ENCODE measurements around the gene KHDC4.

Gene KHDC4

DNA sequence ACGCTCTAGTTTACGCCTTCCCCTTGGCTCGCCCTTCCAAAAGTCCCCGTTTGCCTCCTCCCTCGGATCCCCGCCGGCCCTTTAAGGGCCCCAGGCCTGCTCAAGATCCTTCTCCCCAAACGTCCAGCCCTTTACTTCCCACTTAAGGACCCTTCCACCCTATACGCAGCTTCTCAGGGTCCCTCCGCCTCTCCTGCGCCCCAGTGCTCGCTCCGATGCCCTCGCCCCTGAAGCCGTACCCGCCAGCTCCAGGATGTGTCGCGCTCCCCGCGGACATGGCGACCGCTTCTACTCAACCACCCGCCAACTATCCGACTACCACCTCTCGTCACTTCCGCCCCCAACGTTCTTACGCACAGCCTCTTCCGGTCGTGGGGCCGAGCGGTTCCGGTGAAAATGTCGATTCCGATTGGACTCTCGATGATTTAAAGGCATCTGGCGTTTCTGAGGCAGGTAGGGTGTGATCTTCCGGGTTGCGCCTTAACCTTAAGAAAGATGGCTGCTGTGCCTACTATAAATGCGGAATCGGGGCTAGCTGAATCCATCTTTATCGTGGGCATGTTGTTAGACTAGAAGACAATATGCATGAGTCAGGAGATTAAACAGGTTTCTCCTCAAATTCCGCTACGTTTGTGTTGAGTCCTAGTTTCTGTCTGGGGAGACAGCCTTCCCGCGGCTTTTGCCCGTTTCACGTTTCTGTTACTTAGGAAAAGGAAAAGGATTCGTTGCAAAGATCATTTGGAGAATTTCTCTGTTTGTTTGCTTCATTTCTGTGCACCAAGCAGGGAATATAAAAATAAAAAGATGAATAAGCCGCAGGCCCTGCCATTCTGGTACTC, at the start of gene KHDC4:
Gene KHDC4 (minus strand): TSS at position 317 of the 839 bp plus-strand sequence. CDS start 40 bp downstream, at position 277.
- peak; percentile 97 for DNase-seq

GRCh38 chr1:155983191-155984024, 49.2 kb upstream of the KHDC4 start:
- DNase-seq: no peak

- no peak for DNase-seq
Observed at GRCh38 chr1:155982106-155982505, 47.9 kb upstream of the KHDC4 start.

DNA sequence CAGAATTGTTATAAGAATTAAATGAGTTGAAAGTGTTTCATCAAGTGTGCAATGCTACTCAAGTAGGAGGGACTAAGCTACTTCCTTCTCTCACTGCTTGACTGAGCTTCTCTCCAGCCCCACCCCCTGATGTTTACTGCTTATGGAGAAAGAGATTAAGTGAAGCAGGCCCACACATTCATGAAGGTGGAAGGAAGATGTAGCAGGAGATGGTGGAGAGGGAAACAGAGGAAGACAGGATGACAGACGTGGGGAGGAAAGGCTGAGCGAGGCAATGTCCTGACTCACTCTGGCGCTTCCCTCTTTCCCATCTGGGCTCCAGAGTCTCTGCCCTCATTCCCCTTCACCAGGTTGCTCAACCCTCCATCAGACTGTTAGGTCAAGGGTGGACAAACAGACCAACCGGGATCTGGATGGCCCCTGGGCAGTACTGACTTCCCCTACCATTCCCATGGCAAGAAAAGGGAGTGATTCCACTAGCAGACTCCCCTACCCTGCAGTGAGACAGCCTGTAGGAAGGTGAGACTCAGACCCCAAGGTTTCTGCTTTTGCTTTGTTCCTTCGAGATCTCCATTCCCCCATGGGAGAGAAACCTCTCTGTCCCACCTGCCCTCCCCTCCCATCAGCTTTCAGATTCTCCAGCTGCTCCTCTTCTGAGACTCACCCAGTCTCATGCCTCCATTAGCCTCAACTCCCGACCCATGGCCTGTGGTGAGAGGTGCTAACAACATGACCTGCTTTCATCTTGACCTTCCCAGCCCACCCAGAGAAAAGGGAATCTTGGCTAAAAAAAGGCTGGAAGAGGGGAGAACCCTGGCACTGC, 47.3 kb upstream of the KHDC4 start:
- no peak for DNase-seq

DNA sequence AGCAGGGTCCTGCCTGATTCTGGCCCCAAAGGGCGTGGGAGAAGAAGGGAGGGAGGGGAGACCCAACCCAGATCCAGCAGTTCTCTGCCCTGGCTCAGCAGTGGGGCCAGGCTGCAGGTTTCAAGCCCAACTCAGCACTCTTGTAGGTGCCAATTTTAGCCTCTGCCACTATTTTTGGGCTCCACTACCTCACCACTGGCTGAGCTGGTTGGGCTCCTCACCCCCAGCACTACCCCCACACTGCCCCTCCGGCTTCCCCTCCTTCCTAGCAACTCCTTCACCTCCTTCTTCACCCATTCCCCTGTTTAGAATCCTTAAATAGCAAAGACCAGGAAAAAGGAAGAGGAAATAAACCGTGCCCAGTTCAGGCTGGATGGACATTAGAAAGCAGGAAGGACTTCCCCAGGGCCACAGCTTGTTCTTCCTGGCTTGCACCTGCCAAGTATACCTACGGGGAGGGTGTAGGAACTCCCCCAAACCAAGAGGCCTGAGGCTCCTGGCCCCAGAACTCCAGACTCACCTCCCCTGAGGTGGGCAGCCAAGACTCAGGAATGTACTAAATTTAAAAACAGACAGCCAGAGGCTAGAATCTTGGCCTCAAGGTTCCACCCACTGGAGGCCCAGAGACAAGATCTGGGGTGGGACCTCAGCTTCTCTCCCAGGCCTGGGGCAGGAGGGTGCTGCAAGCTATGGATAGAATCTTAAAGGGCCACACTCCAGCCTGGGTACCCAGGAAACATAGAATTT, 45.6 kb upstream of the KHDC4 start:
- no peak for DNase-seq

DNA sequence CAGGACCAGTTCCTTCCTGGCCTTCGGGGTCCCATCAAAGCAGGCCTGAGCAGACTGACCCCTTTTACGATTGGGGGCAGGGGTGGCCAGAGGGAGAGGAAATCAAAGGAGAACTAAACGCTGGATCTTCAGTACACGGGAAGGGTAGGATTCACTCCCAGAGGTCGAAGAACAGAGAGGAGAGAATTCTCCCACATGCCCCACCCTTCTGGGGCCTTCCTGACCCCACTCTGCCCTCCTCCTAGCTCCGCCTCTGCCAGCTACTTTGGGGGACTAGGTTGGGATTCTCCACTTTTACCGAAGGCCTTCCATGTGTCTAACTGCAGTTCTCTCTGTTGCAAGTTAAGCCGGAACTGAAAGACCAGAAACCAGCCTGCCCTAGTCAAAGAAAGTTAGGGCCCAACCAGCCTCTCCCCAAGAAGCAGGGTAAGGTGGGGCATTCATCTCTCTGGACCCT, 44.8 kb upstream of the KHDC4 start:
- no peak for DNase-seq

GRCh38 chr1:155978325-155978972, 44.2 kb upstream of the KHDC4 start, which contains the start of gene ARHGEF2:
ARHGEF2 (minus strand) TSS chr1:155978547; CDS start chr1:155978427, 120 bp downstream.
- peak; percentile 49 for DNase-seq

- DNase-seq: no peak
Observed at GRCh38 chr1:155977690-155978324, 43.6 kb upstream of the KHDC4 start.

DNA sequence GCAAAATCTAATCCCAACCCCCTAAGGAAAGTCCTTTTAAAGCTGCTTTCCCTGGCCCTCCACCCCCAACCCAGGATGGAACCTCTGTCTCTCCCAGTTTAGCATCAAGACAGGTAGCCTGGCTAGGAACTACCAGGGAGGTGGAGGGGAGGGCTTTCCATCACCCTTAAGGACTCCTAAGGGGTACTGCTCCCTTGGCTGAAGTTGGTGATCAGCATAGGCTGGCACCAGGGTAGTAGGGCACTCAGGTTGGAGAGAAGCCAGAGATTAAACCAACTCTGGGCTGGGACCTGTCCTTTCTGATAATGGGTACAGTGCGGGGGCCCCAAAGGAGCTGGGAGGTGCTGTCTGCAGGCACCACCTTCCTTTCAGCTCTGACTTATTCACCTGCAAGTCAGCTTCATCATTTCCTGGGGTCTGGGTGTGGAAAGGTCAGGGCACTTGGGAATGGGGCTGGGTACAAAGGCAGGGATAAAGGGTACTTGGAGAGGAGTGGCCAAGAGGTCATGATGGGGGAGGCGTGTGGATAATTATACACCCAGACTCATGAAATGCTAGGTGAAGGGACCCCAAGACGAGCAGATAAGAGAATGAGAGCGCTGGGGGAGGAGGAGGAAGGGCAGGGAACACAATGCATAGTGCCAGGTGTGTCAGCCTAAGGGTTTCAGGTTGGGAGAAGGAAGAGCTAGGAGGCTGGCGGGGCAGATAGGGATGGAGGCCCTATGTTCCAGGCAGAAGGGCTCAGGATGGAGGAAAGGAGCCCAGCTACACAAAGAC, 42.9 kb upstream of the KHDC4 start:
- DNase-seq: no peak

GRCh38 chr1:155976062-155976912, 42.1 kb upstream of the KHDC4 start:
- DNase-seq: peak; percentile 63

- DNase-seq: no peak
Observed at GRCh38 chr1:155975375-155976061, 41.3 kb upstream of the KHDC4 start.

- DNase-seq: no peak
Observed at GRCh38 chr1:155974208-155975115, 40.2 kb upstream of the KHDC4 start.

- no peak for DNase-seq
Observed at GRCh38 chr1:155973723-155974122, 39.5 kb upstream of the KHDC4 start.

DNA sequence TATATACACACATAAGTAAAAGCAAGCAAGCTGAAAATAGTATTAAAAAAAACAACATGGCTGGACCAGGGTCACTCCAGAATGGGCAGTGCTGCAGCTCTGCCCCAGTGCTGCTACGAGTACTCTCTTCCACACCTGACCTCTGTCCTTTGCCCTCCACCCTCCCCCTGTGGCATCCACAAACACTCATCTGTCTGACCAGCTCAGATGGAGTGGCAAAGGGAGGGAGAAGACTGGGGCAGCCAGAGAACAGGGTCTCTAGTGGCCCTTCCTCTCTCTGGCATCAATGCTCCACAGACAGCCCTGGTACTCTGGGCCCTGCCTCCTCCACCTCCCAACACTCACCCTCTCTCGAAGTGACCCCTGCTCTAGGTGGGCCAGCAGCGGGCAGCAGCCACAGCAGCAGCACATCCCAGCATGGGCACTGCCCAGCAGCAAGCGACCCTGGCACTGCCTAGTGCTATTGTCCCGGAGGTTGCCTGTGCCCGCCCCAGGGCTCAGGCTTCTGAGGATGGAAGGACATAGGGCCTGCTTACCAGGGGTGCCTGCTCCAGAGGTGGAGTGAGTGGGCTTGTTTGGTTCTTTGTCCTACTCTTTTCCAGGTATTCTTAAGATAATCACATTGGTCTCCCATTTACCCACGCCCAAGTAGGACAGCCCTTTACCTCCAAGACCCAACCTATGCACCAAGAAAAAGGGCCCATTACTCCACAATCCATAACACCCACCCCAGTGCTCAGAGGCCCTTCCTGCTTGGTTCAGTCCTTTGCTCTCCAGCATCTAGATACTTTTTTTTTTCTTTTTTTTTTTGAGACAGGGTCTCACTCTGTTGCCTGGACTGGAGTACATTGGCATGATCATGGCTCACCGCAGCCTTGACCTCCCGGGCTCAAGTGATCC, 37.9 kb upstream of the KHDC4 start:
- DNase-seq: no peak

DNA sequence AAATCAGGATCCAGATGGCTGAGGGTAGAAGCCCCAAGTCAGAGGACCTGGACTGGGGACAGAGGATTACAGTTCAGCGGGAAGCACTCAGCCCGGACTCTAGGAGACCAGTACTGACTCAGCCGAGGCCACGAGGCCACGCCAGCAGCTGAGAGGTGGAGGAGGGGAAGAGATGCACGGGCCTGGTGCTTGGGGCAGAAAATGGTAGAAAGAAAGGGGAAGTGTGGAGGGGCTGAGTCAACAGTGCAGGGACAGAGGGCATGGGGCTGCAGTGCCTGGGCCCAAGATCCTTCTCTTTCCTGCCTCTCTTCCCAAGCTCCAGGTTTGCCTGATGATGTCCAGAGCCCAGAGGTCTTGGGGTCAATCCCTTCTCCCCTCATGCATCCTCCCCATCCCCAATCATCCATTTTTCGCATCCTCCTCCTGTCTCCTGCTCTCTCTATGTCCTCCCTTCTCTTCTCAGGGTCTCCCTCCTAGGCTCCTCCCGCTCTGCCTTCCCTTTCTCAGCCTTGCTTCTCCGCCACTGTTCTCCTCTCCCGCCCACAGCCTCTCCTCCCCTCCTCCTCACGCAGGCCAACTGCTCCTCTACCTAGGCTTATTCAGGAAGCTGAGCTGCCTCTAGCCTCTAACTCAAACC, 36.4 kb upstream of the KHDC4 start:
- no peak for DNase-seq

DNA sequence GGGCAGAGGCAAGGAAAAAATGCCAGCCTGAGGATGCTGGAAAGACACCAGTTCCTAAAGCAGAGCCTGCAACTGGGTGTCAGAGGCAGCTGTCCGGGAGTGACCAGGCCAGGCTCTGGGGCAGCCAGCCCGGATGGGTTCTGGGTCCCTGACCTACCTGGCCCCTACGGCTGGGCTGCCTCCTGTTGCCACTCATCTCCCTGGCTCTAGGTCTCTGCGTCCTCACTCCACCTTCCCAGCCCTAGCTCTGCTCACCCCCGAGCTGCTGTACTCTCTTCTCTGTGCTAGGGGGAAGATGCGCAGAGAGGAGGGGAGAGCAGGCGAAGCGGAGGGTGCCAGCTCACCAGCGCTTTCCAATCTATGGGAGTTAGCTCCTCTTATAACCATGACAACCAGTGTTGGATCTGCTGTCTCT, 35.2 kb upstream of the KHDC4 start:
- DNase-seq: no peak
